Activated CD4-positive, alpha-beta memory T cell treated with anti-CD3 and anti-CD28 coated beads, Interleukin-2, amount 10 ng/mL, durations not matched to agents 7 days and 5 days (primary cell): ENCODE data around the gene ERP44. TPM values are rescaled to one million over a fixed set of nuclear protein-coding genes. Genes with fewer than 3 reads are reported as not detected.
"Not testable (repeated sequence)": the region's sequence is repeated elsewhere in the genome, so short reads cannot be mapped to it uniquely, and the experiment has no call there.

ENCODE experiments used
- CTCF ChIA-PET: fragments of 350-600 bp; sonication (Branson Sonifier 250); formaldehyde crosslinking; loops from one replicate; lab custom pipeline; 2021; ENCODE audit warnings: antibody characterized with exemption, inconsistent platforms; lab: Charles Lee
- POLR2A ChIA-PET: fragments of 350-600 bp; sonication (Branson Sonifier 250); formaldehyde crosslinking; loops from one replicate; lab custom pipeline; 2021; ENCODE audit warnings: antibody characterized with exemption; lab: Charles Lee
- DNase-seq: peaks from one replicate; pipeline ENCODE4 v3.0.0-alpha.2; 2020
- H3K27ac Mint-ChIP-seq: one replicate; pipeline ENCODE4 v1.8.0; 2021; ENCODE audit warnings: mild to moderate bottlenecking, mixed read lengths
- H3K27me3 Mint-ChIP-seq: one replicate; pipeline ENCODE4 v1.8.0; 2021; ENCODE audit warnings: mixed read lengths
- H3K36me3 Mint-ChIP-seq: one replicate; pipeline ENCODE4 v1.8.0; 2021; ENCODE audit warnings: low read depth, mixed read lengths
- H3K4me1 Mint-ChIP-seq: one replicate; pipeline ENCODE4 v1.8.0; 2021; ENCODE audit warnings: mixed read lengths
- H3K4me3 Mint-ChIP-seq: one replicate; pipeline ENCODE4 v1.8.0; 2021; ENCODE audit warnings: mild to moderate bottlenecking, mixed read lengths
- H3K9me3 Mint-ChIP-seq: one replicate; pipeline ENCODE4 v1.8.0; 2021; ENCODE audit warnings: mixed read lengths
- total RNA-seq, 2 experiments: library from RNA; stranded (reverse); gene quantifications; one replicate each; pipeline ENCODE4 v1.2.3, GENCODE V29; 2021

The ERP44 gene
- total RNA-seq, 2 experiments from 2014 or later, result 22.3 to 23.3 TPM

DNA sequence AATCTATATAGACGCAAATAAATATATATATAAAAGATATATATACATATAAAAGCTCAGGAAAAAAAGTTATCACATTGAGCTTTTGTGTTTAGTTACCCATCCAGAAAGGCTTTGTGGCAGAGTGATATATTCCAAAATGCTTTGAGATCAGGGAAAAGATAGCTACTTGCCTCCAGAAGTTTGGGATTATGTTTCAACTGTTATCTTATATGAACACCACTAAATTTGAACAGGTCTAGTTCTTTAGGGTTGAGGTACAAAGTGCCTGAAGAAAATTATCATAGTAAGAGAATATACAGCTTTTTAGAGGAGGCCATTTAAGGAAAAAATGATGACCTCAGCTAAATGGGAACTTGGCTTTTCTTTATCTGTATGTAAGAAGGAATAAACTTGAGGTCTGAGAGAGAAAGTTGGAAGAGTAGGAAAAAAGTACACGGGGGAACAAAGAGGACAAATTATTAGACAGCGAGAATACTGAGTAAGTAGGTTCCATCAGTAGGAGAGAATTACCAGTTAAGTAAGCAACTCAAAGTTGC, 2.4 kb downstream of the ERP44 start:
- POLR2A ChIA-PET, result no interaction called here
- Mint-ChIP-seq H3K4me3 (no peak overlapping the region), H3K36me3 (peaks cover 13% of the 10 kb centered on the region), H3K27ac (no peak overlapping the region), H3K4me1 (peaks cover 42% of the 10 kb centered on the region), H3K27me3 (no peaks in the 10 kb centered on the region), H3K9me3 (no peaks in the 10 kb centered on the region)
- DNase-seq, result no peak
- CTCF ChIA-PET, result no interaction called here

DNA sequence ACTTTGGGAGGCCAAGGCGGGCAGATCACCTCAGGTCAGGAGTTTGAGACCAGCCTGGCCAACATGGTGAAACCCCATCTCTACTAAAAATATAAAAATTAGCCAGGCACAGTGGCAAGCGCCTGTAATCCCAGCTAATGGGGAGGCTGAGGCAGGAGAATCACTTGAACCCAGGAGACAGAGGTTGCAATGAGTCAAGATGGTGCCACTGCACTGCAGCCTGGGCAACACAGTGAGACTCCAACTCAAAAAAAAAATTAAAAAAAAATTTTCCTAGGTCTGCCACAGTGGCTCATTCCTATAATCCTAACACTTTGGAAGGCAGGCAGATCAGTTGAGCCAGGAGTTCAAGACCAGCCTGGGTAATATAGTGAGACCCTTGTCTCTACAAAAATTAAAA, 4.4 kb downstream of the ERP44 start:
- not testable (repeated sequence) for DNase-seq, H3K9me3 Mint-ChIP-seq, H3K27me3 Mint-ChIP-seq, H3K27ac Mint-ChIP-seq, H3K4me3 Mint-ChIP-seq
- Mint-ChIP-seq H3K4me1 (peaks cover 39% of the 10 kb centered on the region), H3K36me3 (peaks cover 13% of the 10 kb centered on the region)
- ChIA-PET CTCF (interaction anchor here (1.0 kb wide), 1 partner anchor 11 kb away, joined by 3 read pairs; no protein-coding TSS in a partner anchor), POLR2A (interaction anchor here (2.0 kb wide), 1 partner anchor 116 kb away, joined by 5 read pairs; no protein-coding TSS in a partner anchor)

GRCh38 chr9:100092066-100092465, 6.7 kb downstream of the ERP44 start:
- POLR2A ChIA-PET, result no interaction called here
- no peaks in the 10 kb centered on the region for H3K9me3 Mint-ChIP-seq
- H3K36me3 Mint-ChIP-seq, result peaks cover 11% of the 10 kb centered on the region
- no peak for DNase-seq
- H3K27ac Mint-ChIP-seq, result no peak overlapping the region
- H3K27me3 Mint-ChIP-seq, result no peaks in the 10 kb centered on the region
- CTCF ChIA-PET, result interaction anchor here (1.4 kb wide), 1 partner anchor 8 kb away, joined by 3 read pairs; no protein-coding TSS in a partner anchor
- H3K4me1 Mint-ChIP-seq, result peaks cover 49% of the 10 kb centered on the region
- H3K4me3 Mint-ChIP-seq, result no peak overlapping the region

DNA sequence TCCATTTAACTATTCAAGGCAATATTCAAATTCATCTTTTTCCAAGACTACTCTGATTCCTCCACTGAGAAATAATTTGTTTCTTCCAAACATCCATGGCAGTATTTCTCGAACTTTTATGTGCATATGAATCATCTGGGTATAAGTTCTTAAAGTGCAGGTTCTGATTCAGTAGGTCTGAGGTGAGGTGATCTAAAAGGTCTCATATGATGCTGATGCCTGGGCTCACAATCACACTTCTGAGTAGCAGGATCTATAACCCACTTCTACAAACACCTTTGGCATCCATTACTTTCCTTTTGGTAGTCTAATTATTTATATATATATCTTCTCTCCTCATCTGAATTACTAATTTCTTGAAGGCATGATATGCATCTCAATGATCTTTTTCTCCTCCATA, 7.2 kb downstream of the ERP44 start:
- Mint-ChIP-seq H3K4me1 (peaks cover 51% of the 10 kb centered on the region), H3K9me3 (no peaks in the 10 kb centered on the region), H3K36me3 (peaks cover 11% of the 10 kb centered on the region), H3K27ac (no peak overlapping the region), H3K4me3 (no peak overlapping the region), H3K27me3 (no peaks in the 10 kb centered on the region)
- CTCF ChIA-PET, result no interaction called here
- no peak for DNase-seq
- POLR2A ChIA-PET, result no interaction called here

- no peak for DNase-seq
- Mint-ChIP-seq H3K27ac (no peak overlapping the region), H3K36me3 (peaks cover 14% of the 10 kb centered on the region), H3K27me3 (no peaks in the 10 kb centered on the region), H3K4me3 (no peak overlapping the region), H3K9me3 (no peaks in the 10 kb centered on the region), H3K4me1 (peaks cover 53% of the 10 kb centered on the region)
- CTCF ChIA-PET, result no interaction called here
- POLR2A ChIA-PET, result no interaction called here
These were observed 7.9 kb downstream of the ERP44 start for GRCh38 chr9:100090880-100091279.

GRCh38 chr9:100088202-100088601, 10.6 kb downstream of the ERP44 start:
- POLR2A ChIA-PET, result no interaction called here
- H3K36me3 Mint-ChIP-seq, result peaks cover 12% of the 10 kb centered on the region
- H3K4me3 Mint-ChIP-seq, result peak overlapping the region; percentile 58
- peak overlapping the region; percentile 62 for H3K27ac Mint-ChIP-seq
- H3K27me3 Mint-ChIP-seq, result no peaks in the 10 kb centered on the region
- DNase-seq, result no peak
- CTCF ChIA-PET, result no interaction called here
- no peaks in the 10 kb centered on the region for H3K9me3 Mint-ChIP-seq
- H3K4me1 Mint-ChIP-seq, result peaks cover 70% of the 10 kb centered on the region

GRCh38 chr9:100087218-100087617, 11.6 kb downstream of the ERP44 start:
- Mint-ChIP-seq H3K36me3 (peaks cover 10% of the 10 kb centered on the region), H3K4me1 (peaks cover 72% of the 10 kb centered on the region), H3K4me3 (peak overlapping the region; percentile 58), H3K27me3 (no peaks in the 10 kb centered on the region), H3K27ac (peak overlapping the region; percentile 62), H3K9me3 (no peaks in the 10 kb centered on the region)
- POLR2A ChIA-PET, result interaction anchor here (0.6 to 3.1 kb wide), 3 partner anchors 12 to 268 kb away, joined by 3 to 15 read pairs (median 3); partner anchors contain the start of genes ERP44 and INVS
- DNase-seq, result peak; percentile 32
- CTCF ChIA-PET, result interaction anchor here (0.6 kb wide), 1 partner anchor 129 kb away, joined by 3 read pairs; no protein-coding TSS in a partner anchor

DNA sequence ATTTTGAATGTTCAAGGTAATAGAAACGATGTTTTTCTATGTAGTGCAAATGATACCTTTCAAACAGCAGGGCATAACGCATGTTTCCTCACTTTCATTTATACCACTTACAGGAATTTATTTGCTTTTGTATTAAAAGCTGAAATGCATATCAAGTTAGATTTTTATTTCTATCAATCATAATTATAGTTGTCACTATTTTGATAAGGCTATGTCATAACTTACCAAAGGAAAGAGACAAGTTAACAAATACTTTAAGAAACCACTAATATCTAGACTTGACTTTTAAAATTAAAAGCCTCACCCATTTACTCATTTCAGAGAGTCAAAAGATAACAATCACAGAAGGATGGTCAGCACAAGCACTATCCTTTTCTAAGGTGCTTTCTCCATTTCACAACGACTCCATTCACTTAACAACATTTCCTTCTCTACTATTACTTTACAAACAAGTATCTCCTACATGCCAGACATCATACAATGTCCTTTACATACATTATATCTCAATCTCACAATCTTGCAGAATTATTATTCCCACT, 12.6 kb downstream of the ERP44 start:
- H3K36me3 Mint-ChIP-seq, result peaks cover 6% of the 10 kb centered on the region
- no peaks in the 10 kb centered on the region for H3K27me3 Mint-ChIP-seq
- no peaks in the 10 kb centered on the region for H3K9me3 Mint-ChIP-seq
- DNase-seq, result no peak
- H3K27ac Mint-ChIP-seq, result no peak overlapping the region
- no peak overlapping the region for H3K4me3 Mint-ChIP-seq
- ChIA-PET POLR2A (interaction anchor here (1.2 to 3.1 kb wide), 2 partner anchors 13 to 267 kb away, joined by 3 to 15 read pairs; partner anchors contain the start of genes ERP44 and INVS), CTCF (interaction anchor here (0.5 kb wide), 1 partner anchor 227 kb away, joined by 4 read pairs; no protein-coding TSS in a partner anchor)
- H3K4me1 Mint-ChIP-seq, result peaks cover 65% of the 10 kb centered on the region

DNA sequence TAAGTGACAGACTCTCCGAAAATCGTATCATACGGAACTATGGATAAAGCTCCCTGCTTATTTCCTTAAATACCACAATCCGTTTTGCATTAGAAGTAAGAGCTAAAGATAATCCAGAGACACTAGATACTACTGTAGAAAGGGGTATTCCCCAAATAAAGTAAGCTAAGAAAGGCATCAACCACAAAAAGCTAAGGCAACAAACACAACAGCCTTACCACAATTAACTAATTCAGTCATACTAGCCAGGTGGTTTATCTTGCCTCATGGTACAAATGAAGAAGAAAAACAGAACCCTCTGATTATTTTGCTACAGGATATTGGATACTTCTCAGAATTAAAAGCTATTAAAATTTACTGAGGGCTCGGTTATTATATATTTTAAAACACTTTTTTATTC, 14.1 kb downstream of the ERP44 start:
- no peak overlapping the region for H3K27ac Mint-ChIP-seq
- H3K9me3 Mint-ChIP-seq, result no peaks in the 10 kb centered on the region
- ChIA-PET CTCF (interaction anchor here (1.2 kb wide), 1 partner anchor 8 kb away, joined by 3 read pairs; no protein-coding TSS in a partner anchor), POLR2A (interaction anchor here (0.7 to 3.1 kb wide), 3 partner anchors 14 to 863 kb away, joined by 3 to 15 read pairs (median 5); partner anchors contain the start of genes ALG2, ERP44, INVS and STX17)
- H3K4me1 Mint-ChIP-seq, result peaks cover 64% of the 10 kb centered on the region
- DNase-seq, result no peak
- H3K27me3 Mint-ChIP-seq, result no peaks in the 10 kb centered on the region
- H3K36me3 Mint-ChIP-seq, result peaks cover 6% of the 10 kb centered on the region
- H3K4me3 Mint-ChIP-seq, result no peak overlapping the region

DNA sequence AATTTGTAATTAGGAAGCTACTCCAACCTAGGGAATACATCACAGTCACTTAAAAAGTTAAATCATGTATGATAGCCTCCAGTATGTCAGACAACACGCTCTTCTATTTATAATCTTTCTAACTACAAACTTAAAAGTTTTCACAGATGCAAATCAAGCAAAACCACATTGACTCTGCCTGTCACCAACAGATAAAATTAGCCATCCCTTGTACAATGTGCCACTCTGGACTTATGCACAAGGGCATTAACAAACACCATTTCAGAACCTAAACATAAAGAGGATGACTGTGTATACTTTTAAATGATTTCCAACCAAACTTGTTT, 14.7 kb downstream of the ERP44 start:
- no peak for DNase-seq
- Mint-ChIP-seq H3K36me3 (peaks cover 9% of the 10 kb centered on the region), H3K27ac (no peak overlapping the region), H3K9me3 (no peaks in the 10 kb centered on the region), H3K4me1 (peaks cover 63% of the 10 kb centered on the region), H3K4me3 (no peak overlapping the region), H3K27me3 (no peaks in the 10 kb centered on the region)
- ChIA-PET CTCF (interaction anchor here (1.2 kb wide), 1 partner anchor 9 kb away, joined by 3 read pairs; no protein-coding TSS in a partner anchor), POLR2A (interaction anchor here (0.7 to 1.3 kb wide), 3 partner anchors 15 to 863 kb away, joined by 3 to 5 read pairs (median 4); partner anchors contain the start of genes ALG2, ERP44, INVS and STX17)

DNA sequence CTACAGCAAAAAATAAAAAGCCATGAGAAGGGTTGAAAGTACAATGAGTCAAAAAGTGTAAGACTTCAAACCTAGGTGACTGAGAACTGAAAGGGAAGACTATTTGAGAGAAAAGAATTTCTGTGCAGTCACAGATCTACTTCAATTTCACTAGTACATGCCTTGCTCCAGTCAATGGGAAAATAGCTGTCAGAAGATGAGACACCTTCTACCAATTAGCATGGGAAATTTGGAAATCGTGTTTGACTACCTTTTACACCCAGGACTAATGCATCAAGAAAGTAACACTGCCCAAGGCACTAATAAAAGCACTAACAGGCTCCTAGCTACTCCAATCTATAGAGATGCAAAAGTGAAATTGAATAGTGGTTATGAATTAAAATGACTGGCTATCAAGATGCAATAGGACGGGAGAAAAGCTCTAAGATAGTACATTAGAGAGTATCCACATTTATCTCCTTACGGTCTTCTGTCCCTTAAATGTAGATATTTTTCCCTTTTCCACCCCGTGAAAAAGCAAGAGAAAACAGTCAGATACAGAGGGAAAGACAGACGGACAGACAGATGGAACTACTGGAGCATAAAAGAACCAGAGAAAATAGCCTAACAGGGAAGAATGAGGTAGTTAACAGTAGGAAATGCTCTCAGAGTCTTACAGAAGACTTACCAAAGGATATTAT, 15.2 kb downstream of the ERP44 start:
- Mint-ChIP-seq H3K9me3 (no peaks in the 10 kb centered on the region), H3K27ac (no peak overlapping the region), H3K4me1 (peaks cover 59% of the 10 kb centered on the region), H3K36me3 (peaks cover 14% of the 10 kb centered on the region), H3K27me3 (no peaks in the 10 kb centered on the region), H3K4me3 (no peak overlapping the region)
- ChIA-PET CTCF (interaction anchor here (1.1 to 1.2 kb wide), 2 partner anchors 9 to 10 kb away, joined by 3 read pairs; no protein-coding TSS in a partner anchor), POLR2A (interaction anchor here (1.3 kb wide), 1 partner anchor 16 kb away, joined by 4 read pairs; the partner anchor contains the start of genes ERP44 and INVS)
- no peak for DNase-seq

GRCh38 chr9:100082782-100083181, 16.0 kb downstream of the ERP44 start:
- Mint-ChIP-seq H3K27ac (no peak overlapping the region), H3K27me3 (no peaks in the 10 kb centered on the region), H3K36me3 (peaks cover 10% of the 10 kb centered on the region), H3K4me3 (no peak overlapping the region), H3K9me3 (no peaks in the 10 kb centered on the region), H3K4me1 (peaks cover 51% of the 10 kb centered on the region)
- POLR2A ChIA-PET, result no interaction called here
- no peak for DNase-seq
- CTCF ChIA-PET, result interaction anchor here (1.1 kb wide), 1 partner anchor 11 kb away, joined by 3 read pairs; no protein-coding TSS in a partner anchor

GRCh38 chr9:100076256-100076655, 22.5 kb downstream of the ERP44 start:
- H3K4me1 Mint-ChIP-seq, H3K9me3 Mint-ChIP-seq, H3K27ac Mint-ChIP-seq, DNase-seq, H3K4me3 Mint-ChIP-seq, POLR2A ChIA-PET, H3K27me3 Mint-ChIP-seq, CTCF ChIA-PET: not testable (repeated sequence)
- peaks cover 19% of the 10 kb centered on the region for H3K36me3 Mint-ChIP-seq
